ENCODE data around the gene CTDSPL.

- TF ChIP-seq CTCF (IDR thresholded peaks at IDR 0.05) (no peak), POLR2AphosphoS5 (IDR thresholded peaks at IDR 0.05) (no peak), POLR2A (IDR thresholded peaks at IDR 0.05) (no peak)
Observed at GRCh38 chr3:37849146-37849923, 12.3 kb upstream of the CTDSPL start.
